ENCODE results near the gene AKT2. TPM values are rescaled to one million over a fixed set of nuclear protein-coding genes. Genes with fewer than 3 reads are reported as not detected.

The AKT2 gene
- polyA plus RNA-seq, 1 donor (not counting 4 experiments of a cell fraction or from before 2014, with no cell fraction given) = 108 TPM

GRCh38 chr19:40281381-40282208, 3.5 kb downstream of the AKT2 start:
- H3K9me3 ChIP-seq (ENCODE audit: control insufficient read depth, low read depth, low read length) = no peaks in the 10 kb centered on the region
- H2AFZ ChIP-seq (ENCODE audit: control insufficient read depth, low read length) = no peak overlapping the region
- no peak overlapping the region for H3K27ac ChIP-seq (ENCODE audit: control insufficient read depth, insufficient read depth, low read length)
- H3K4me2 ChIP-seq (ENCODE audit: control insufficient read depth, extremely low read depth, insufficient read depth, low read depth, low read length) = no peak overlapping the region
- H3K36me3 ChIP-seq (ENCODE audit: control insufficient read depth in 2 of 2, extremely low read depth in 1 of 2, insufficient read depth in 2 of 2, low read length in 2 of 2) = peaks cover 3 to 9% of the 10 kb centered on the region in 2 experiments
- H3K27me3 ChIP-seq (ENCODE audit: control insufficient read depth, extremely low read depth, insufficient read depth, low read length) = no peaks in the 10 kb centered on the region
- dilution Hi-C loops (cut with MboI; ENCODE audit: extremely low pct_ligation_motif_present, low sequenced_read_pairs) = no loop called here
- DNase-seq (ENCODE audit: low read depth, low spot score) (no peak), FAIRE-seq (no peak)
- H3K9ac ChIP-seq (ENCODE audit: control insufficient read depth, extremely low read depth, insufficient read depth, low read length) = no peak overlapping the region
- peaks cover 84% of the 10 kb centered on the region for H3K79me2 ChIP-seq (ENCODE audit: control insufficient read depth, insufficient read depth, low read length)
- H3K9me1 ChIP-seq (ENCODE audit: control insufficient read depth, extremely low read depth, insufficient read depth, low read length) = no peaks in the 10 kb centered on the region
- H3K4me3 ChIP-seq (ENCODE audit: control insufficient read depth in 2 of 3, extremely low read depth in 1 of 3, insufficient read depth in 2 of 3, low read depth in 1 of 3, low read length in 3 of 3) = no peak overlapping the region
- H3K4me1 ChIP-seq (ENCODE audit: control insufficient read depth, extremely low read depth, insufficient read depth, low read length) = peaks cover 29% of the 10 kb centered on the region
- TF ChIP-seq EZH2 (IDR thresholded peaks at IDR 0.05; ENCODE audit: low read length) (no peak), CTCF (optimal IDR thresholded peaks at IDR 0.05 in 1 of 3, IDR thresholded peaks at IDR 0.05 in 1 of 3, conservative IDR thresholded peaks at IDR 0.05 in 1 of 3; ENCODE audit: extremely low read depth in 1 of 3, insufficient read depth in 2 of 3, low read length in 3 of 3) (no peak)
- H4K20me1 ChIP-seq (ENCODE audit: control insufficient read depth, extremely low read depth, insufficient read depth, low read length) = peaks cover 7% of the 10 kb centered on the region

GRCh38 chr19:40280608-40281221, 4.4 kb downstream of the AKT2 start:
- Histone ChIP-seq H2AFZ (ENCODE audit: control insufficient read depth, low read length) (peak overlapping the region; percentile 36), H3K9me3 (ENCODE audit: control insufficient read depth, low read depth, low read length) (no peaks in the 10 kb centered on the region), H3K4me2 (ENCODE audit: control insufficient read depth, extremely low read depth, insufficient read depth, low read depth, low read length) (peak overlapping the region; percentile 71), H3K9me1 (ENCODE audit: control insufficient read depth, extremely low read depth, insufficient read depth, low read length) (no peaks in the 10 kb centered on the region), H3K4me3 (ENCODE audit: control insufficient read depth in 2 of 3, extremely low read depth in 1 of 3, insufficient read depth in 2 of 3, low read depth in 1 of 3, low read length in 3 of 3) (peak overlapping the region in 2 of 3 experiments; percentile 34 to 38), H3K4me1 (ENCODE audit: control insufficient read depth, extremely low read depth, insufficient read depth, low read length) (peaks cover 25% of the 10 kb centered on the region), H3K79me2 (ENCODE audit: control insufficient read depth, insufficient read depth, low read length) (peaks cover 91% of the 10 kb centered on the region), H4K20me1 (ENCODE audit: control insufficient read depth, extremely low read depth, insufficient read depth, low read length) (peaks cover 7% of the 10 kb centered on the region), H3K27ac (ENCODE audit: control insufficient read depth, insufficient read depth, low read length) (peak overlapping the region; percentile 52), H3K36me3 (ENCODE audit: control insufficient read depth in 2 of 2, extremely low read depth in 1 of 2, insufficient read depth in 2 of 2, low read length in 2 of 2) (peaks cover 3 to 9% of the 10 kb centered on the region in 2 experiments), H3K27me3 (ENCODE audit: control insufficient read depth, extremely low read depth, insufficient read depth, low read length) (no peaks in the 10 kb centered on the region), H3K9ac (ENCODE audit: control insufficient read depth, extremely low read depth, insufficient read depth, low read length) (peak overlapping the region; percentile 44)
- dilution Hi-C loops (cut with MboI; ENCODE audit: extremely low pct_ligation_motif_present, low sequenced_read_pairs) = no loop called here
- DNase-seq (ENCODE audit: low read depth, low spot score) (no peak), FAIRE-seq (peak; percentile 83)
- TF ChIP-seq CTCF (optimal IDR thresholded peaks at IDR 0.05 in 1 of 3, IDR thresholded peaks at IDR 0.05 in 1 of 3, conservative IDR thresholded peaks at IDR 0.05 in 1 of 3; ENCODE audit: extremely low read depth in 1 of 3, insufficient read depth in 2 of 3, low read length in 3 of 3) = no peak
- no peak for TF ChIP-seq EZH2 (IDR thresholded peaks at IDR 0.05; ENCODE audit: low read length)

Data from keratinocyte (primary cell).